HPDE6-E6E7 (cell line): ENCODE results near the gene CHRNA4.

Source experiments
- DNase-seq: peaks from one replicate; pipeline ENCODE4 v3.0.0; 2011; ENCODE audit warnings: missing footprints; ENCODE audit errors: extremely low spot score

Gene CHRNA4

DNA sequence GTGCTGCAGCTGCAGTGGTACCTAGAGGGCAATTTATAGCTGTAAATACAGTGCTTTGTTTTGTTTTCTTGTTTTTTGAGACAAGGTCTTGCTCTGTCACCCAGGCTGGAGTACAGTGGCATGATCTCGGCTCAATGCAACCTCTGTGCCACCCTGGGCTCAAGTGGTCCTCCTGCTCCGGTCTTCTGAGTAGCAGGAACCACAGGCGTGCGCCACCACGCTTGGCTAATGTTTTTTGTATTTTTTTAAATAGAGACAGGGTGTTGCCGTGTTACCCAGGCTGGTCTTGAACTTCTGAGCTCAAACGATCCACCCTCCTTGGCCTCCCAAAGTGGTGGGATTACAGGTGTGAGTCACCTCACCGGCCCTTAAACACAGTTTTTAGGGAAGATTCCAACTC is 26.8 kb downstream of the CHRNA4 start:
- DNase-seq = no peak

DNA sequence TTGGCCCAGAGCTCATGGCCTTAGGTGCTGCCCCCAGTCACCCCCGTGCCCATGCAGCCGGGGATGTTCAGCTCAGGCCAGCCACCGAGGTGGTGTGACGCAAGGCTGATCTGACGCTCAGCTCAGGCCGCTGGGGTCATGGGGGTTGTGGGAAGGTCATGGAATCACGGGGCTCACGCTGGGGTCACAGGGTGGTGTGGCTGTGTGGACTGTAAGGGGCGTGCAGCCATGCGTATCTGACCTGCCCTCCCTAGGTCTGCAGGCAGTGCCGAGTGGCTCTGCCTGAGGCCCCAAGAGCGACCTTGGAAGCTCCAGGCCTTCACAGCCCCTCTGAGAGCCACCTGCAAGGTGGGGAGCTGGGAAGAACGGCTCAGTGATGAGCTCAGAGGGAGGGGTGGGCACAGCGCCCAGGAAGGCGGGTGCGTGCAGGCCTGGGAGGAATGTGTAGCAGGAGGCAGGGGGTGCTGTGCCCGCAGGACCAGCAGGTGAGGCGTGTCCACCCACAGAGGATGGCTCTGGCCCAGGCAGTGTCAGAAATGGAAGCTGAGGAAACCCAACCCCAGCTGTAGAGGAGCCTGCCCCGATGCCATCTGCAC is 27.8 kb downstream of the CHRNA4 start:
- DNase-seq = no peak

DNA sequence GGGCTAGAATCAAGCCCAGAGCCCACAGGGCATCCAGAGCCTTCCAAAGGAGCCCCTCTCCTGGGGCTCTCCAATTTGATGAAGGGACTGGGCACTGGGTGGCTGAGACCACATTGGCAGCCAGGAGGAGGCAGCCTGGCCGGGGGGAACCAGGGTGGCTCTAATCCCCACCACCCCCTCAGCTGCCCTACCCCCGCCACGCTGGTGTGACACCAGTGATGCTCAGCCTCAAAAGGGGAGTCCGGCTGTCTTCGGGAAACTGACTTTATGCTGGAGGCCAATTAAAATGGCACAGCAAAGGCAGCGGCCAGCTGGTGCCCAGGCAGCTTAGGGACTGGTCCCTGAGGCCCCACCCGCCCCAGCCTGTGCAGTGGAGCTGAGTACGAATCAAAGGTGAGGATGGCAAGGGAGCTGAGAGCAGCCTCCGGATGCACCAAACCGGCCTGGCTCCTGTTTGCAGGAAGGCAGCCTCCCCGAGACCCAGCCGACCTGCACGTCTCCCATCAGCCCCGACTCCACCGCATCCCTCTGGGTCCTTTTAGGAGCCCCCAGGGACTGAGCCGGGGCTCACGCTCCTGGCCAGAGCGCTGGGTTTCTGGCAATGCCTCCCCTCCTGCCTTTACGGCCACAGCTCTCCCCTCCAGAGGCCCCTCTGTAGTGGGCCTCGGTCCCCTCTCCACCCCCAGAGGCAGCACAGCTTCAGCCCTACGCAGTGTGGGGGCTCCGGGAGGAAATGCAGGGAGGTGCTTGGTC is 28.5 kb downstream of the CHRNA4 start:
- DNase-seq = no peak

DNA sequence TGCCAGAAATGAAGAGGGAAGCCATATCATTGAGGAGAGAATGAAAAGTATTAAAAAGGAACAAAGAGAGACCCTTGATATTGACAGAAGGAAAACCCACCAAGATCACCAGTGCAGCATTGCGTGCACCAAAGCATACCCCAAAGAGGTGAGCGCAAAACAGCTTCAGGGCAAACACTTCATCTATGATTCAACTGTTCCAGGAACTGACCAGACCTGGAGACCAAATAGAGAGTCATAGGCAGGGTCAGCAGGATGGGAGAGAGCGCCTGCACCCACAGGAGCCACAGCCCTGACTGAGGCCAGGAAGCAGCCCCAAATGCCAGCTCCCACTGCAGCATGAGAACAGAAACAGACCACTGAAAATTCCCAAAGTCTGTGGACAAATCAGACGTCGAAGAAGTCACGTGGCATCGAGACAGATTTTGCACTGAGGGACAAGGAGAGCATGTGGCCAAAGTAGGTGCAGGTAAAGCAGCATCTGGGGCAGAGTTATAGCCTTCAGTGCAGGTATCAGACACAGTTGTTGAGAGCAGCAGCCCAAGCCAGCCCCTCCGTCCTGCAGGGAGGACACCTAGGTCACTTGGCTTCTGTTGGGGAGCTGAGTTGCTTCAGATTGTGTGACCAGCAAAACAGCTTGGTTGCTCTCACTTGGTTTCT is 29.3 kb downstream of the CHRNA4 start:
- DNase-seq = no peak

DNA sequence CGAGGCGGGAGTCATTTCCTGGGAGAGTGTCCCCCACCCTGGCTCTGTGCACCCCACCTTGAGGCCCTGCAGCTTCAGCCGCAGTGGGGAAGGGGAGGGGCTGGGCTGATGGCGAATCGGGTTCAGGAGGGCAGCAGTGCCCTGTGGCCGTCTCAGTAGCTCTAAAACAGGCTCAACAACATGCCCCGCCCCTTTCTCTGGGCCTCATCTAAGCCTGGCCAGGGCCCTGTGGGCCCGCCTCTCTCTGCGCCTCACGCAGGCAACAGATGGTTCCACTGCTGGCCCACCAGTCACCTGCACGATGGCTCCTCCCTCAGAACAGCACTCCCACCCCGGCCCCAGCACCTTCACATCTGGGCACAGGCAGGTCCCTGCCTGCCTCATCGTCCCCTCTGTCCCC is 30.2 kb downstream of the CHRNA4 start:
- no peak for DNase-seq

DNA sequence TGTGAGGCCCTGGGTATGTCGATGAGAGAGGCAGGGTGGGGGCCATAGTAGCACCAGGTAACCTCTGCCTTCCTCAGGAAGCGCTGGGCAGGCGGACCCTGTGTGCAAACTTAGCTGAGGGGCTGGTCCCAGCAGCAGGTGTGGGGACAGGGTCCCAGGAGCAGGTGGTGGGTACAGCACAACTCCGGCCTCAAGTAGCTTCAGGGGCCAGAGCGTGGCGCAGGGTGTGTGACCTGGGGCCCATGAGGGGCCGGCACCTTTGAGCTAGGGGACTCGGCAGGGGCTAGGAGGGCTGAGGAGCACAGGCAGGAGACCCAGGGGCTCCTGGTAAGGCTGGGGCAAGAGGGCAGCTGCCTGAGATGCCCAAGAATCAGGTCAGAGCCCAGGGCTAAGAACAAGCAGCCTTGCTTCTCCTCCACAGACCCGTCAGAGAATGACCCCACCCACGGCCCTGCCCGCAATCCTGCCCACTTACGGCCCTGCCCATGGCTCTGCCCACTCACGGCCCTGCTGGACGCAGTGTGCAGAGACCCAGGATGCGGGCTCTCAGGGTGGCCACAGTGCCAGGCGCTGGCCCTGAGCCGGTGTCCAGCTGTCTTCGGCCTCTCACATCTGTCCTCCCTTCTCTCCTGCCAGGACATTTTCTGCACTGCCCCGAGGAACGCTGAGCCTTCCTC is 30.9 kb downstream of the CHRNA4 start:
- no peak for DNase-seq

DNA sequence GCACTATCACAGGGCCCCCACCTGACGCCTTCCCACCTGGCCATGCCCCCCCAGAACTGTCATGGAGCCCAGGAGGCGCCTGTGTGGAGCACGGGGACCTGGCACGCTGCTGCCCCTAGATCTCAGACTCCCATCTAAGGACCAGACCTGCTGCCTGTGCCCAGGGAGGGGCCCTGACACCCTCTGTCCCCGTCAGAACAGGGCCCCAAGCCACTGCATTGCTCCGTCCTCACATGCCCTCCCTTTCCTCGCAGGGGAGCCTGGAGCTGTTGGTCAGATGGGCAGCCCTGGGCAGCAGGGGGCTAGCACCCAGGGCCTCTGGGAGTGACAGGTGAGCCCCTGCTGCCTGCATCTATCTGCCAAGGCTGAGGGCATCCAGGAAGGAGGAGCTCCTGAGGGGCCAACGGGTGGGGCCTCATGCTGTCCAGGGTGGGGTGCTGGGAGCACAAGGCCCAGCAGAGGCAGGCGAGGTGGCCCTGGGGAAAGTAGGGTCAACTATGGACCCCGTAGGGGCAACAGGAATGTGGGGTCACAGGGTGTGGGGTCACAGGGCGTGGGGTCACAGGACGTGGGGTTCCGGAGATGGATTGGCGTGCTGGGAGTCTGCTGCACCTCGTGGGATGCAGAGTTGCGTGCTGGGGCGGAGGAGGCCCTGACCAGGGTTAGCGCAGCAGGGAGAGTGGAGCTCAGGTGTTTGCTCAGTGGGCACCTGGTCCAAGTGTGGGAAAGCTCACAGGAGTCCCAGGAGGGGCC is 31.6 kb downstream of the CHRNA4 start:
- DNase-seq = no peak

DNA sequence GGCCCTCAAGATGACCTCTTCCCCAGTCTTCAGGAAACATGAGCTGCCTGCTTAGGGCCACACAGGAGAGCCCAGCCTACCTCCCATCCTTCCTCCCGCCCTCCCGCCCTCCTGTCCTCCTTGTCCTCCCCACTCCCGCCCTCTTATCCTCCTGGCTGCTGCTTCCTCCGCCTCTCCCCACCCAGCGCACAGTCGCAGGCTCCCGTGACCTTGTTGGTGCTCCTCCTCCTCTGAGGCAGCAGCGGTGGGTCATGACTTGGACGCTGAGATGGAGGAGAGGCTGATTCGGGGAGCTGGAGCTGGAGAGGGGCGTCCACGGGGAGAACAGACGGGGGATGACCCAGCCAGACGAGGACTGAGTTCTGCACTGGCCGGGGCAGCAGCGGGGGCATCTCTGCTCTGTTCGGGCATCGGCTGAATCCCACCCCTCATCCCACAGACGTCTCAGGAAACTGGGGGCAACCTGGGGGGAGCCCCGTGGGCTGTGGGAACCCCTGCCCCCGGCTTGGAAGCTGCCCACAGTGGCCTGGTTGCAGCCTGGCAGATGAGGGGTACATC is 32.4 kb downstream of the CHRNA4 start:
- no peak for DNase-seq

DNA sequence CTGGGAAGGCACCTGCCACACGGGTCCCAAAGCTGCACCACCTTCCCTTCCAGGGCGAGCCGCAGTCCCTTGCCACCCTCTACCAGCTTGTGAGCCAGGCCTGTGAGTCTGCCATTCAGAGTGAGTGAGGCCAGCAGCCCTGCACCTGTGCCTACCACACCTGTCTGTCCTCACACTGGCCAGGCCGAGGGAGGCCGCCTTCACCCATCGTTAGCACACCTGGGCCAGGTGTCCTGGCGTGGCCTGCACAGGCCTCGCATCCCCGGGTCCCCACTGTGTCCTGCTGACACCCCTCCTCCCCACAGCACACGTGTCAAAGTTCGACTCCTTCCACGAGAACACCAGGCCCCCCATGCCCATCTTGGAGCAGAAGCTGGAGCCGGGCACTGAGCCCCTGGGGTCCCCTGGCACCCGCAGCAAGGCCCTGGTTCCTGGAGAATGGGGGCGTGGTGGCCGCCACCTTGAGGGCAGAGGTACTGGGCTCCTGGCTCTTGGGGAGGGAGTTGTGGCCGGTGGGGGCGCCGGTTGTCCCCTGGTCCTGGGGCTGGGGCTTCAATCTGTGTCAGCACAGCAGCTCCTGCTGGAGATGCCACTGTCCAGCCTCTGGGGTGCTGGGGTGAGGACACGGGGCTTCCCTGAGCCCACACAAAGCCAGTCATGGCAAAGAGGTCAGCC is 33.0 kb downstream of the CHRNA4 start:
- DNase-seq = no peak

DNA sequence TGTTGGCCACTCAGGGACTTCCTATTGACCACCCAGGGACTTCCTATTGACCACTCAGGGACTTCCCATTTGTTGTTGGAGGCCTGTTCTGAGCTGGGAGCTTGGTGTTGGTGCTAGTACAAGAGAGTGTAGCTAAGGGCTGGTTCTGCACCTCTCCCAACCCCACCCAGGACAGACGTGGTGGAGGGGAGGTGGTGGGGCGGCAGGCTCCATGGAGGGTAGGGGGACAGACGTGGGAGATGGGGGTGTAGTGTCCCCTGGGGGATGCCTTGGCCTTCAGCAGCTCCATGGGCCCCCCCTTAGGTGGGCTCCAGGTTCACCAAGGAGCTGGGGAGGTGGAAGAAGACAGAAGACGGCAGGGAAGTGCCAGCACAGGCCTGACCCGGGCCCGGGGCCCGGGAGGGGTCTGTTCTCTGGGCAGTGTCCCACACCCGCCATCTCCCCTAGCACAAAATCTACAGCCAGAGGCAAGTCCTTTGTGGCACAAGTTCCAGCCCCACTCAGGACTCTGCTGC is 33.9 kb downstream of the CHRNA4 start:
- no peak for DNase-seq

DNA sequence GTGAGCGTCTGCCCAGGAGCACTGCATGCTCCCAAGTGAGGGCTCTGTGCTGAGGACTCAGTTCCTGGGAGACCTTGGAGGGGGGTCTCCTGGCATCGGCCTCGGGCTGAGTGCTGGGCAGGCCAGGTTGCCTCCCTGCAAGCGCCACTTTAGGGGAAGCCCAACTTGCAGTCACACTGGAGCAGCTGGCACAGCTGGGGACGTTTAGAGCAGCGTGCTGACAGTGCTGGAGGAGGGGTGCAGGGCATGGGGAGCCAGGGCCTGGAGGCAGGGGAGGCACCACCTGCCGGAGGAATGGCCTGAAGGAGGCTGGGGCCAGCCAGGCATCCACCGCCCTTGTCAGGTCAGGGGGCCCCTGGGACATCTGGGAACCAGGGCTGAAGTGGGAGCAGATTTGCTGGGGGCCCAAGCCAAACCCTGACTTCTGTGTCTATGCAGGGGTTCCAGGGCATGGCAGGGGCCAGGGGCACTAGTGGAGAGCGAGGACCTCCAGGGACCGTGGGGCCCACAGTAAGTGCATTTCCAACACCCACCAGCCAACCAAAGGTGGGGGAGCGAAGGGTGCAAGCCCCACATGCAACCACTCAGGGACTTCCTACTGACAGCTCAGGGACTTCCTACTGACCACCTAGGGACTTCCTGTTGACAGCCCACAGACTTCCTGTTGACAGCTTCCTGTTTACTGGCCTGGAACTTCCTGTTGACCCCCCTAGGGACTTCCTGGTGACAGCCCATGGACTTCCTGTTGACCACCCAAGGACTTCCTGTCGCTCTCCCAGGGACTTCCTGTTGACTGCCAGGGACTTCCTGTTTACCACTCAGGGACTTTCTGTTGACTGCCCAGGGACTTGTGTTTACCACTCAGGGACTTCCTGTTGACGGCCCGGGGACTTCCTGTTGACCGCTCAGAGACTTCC is 34.6 kb downstream of the CHRNA4 start:
- no peak for DNase-seq

DNA sequence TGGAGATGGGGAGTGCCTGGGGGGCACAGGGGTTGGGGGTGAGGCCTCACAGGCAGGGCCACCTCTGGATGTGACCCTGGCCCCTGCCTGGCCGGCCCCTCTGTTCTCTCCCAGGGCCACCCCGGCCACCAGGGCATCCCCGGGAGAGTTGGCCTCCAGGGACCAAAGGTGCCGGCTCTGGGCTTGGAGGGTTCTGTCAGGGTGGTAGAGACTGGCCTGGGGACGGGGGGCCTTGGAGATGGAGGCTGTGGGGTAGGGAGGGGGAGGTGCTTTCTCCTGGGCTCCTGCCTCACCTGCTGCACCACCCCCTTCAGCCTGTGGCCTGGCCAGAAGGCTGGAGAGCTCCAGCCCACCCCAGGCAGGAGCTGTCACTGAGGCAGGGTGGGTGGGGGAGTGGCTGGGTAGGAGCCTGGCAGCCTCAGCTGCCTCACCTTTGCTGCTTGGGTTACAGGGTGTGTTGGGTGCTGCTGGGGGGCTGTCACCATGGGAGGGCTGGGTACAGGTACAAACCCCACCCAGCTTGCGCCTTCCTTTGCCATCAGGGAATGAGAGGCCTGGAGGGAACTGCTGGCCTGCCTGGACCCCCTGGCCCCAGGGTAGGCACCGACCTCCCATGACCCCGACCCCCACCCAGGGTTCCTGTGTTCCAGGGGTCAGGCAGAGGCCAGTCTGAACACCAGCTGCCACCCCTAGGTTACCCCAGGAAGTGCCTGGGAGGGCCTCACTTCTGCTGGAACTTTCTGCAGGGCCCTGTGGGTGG is 35.4 kb downstream of the CHRNA4 start:
- DNase-seq = no peak

DNA sequence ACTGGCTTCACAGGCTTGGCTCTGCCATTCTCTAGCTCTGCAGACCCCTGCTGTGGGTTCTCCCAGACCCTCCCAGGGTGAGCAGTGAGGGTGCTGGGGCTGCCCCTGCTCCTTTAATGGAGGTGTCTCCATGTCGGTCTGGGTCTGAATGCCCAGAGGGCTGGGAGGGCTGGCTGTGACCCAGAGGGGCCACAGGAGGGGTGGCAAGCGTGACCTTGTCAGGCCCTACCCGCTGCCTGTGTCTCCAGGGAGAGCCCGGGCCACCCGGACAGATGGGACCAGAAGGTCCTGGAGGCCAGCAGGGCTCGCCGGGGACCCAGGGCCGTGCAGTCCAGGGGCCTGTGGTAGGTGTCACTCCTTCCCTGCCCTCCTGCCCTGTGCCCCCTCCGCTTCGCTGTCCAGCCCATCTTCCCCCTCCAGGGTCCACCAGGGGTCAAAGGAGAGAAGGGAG is 36.1 kb downstream of the CHRNA4 start:
- DNase-seq = no peak

DNA sequence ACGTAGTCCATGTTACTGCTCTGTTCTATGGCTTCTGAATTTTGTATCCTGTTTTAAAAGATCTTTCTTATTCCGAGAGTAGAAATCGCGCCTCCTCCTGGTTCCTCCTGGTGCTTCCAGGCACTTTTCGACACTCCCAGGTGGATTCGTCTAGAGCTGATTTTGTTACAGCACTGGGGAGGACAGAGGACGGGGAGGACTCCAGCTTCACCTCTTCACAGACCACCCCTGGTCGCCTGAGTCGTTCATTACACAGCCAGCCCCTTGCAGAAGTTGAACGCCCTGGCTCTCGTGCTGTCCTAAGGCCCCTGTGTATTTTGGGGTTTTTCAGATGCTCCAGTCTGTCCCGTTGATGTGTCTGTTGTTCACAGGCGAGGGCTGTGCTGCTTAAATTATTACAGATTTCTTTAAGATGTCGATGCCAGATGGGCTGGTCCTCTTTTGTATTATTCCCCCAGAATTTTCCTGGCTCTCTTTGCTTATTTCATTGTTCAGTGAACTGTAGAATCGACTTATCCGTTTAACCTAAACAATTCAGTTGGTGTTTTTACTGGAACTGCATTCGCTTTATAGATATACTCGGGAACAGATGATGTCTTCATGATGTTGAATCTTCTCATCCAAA is 37.7 kb downstream of the CHRNA4 start:
- DNase-seq = no peak

DNA sequence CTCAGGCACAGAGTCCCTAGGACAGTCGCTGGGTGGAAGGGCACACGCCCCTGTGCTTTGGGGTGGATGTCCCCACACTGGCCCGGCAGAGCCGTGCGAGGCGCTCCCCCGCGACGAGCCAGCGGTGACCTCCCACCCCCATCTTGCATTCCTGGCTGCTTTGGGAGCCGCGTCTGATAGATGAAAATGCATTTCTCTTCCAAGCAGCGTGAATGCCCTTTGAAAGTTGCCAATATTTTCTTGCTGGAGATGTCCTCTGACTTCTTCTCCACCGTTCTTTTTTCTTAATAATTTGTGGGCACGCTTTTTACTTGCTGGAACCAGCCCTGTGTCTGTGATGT is 38.2 kb downstream of the CHRNA4 start:
- no peak for DNase-seq

DNA sequence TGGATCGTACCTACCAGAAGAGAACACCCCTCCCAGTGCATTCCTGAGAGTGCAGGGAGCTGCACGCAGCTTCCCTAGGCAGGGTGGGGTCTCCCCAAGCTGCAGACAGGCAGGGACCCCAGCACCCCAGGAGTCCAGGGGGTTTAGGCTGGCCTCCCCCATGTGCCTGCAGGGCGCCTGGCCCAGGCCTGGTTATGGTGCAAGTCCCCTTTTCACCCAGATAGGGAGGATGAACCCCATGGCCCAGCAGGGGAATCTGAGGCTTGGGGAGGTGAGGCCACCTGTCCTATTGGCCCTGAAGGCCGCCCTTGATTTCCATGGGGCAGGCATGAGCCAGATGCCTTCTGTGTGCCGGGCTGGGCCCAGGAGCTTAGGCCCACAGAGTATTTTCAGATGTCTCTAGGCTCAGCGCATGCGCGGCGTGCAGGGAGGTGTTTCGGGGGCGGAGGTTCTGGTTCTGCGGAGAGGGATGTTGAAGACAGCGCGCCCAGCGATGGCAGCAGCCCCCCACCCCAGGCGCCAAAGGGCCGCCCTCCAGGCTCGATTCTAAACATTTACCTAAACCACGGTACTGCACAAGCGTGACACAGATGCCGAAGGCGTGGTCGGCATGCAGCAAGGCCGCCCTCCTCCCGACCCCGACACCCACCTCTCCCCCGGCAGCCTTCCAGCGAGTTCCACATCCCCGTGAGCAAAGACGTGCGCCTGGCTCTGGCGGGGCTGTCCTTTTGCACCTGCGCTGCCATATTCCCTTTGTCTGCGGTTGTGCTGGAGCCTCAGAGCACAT is 38.8 kb downstream of the CHRNA4 start:
- no peak for DNase-seq

DNA sequence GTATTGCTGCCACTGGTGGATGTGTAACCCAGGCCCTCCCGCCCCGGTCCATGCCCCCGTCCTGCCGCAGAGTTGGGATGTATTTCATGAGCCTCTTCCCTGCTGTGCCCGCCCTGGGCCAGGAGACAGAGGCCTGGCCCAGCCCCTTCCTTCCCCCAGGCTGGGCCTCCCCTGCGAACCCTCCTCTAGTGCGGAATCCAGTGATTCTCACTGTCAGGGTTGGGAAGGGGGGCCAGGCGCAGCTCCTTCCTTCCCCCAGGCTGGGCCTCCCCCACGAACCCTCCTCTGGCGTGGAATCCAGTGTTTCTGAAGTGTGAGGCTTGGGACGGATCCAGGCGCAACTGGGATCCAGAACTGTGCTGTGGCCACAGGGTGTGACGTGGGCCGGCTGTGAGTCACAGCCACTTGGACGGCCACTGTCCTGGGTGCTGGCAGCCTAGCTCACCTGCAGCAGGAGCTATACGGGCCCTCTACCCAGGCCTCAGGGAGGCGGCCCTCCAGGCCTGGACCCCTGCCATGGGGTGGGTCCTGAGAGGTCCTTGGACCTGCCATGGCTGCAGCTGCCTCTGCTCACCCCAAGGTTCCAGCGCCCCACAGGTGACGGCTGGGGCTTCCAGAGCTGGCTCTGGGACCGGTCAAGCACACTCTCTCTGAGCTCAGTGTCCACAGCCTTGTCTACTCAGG is 39.9 kb downstream of the CHRNA4 start:
- DNase-seq = no peak
